IMR-90 (cell line): ENCODE measurements around the gene TICAM2. TPM values are rescaled to one million over a fixed set of nuclear protein-coding genes. Genes with fewer than 3 reads are reported as not detected.
A peak's percentile ranks its signal among the peaks of the same experiment; 100 is the strongest.

Source experiments
- ATAC-seq: fragments of 200-7000 bp; cut with Tn5 transposase; 2 replicates; pipeline ENCODE4 v1.9.1; 2020; ENCODE audit warnings: low read depth, mild to moderate bottlenecking, moderate library complexity
- BruUV-seq: library from RNA; stranded (reverse); fragments of 400-500 nt; replicated peaks from 2 replicates; lab custom pipeline; 2021; lab: Mats Ljungman, UMichigan
- CTCF ChIA-PET: fragments of 300-600 bp; formaldehyde crosslinking; extraction: SDS; loops from one replicate; lab custom pipeline; 2021; ENCODE audit warnings: antibody characterized with exemption; lab: Yijun Ruan, JAX
- POLR2A ChIA-PET: fragments of 300-600 bp; sonication (Branson Sonifier 250); formaldehyde crosslinking; loops from one replicate; lab custom pipeline; 2022; ENCODE audit warnings: antibody characterized with exemption; ENCODE audit not compliant: unreplicated experiment; lab: Charles Lee
- DNase-seq: peaks from one replicate; pipeline ENCODE4 v3.0.0; 2013
- H2AFZ ChIP-seq: replicated peaks from 2 replicates; pipeline ENCODE3; 2013; ENCODE audit warnings: low read length, mild to moderate bottlenecking; ENCODE audit not compliant: poor library complexity
- H2AK5ac ChIP-seq: 2 replicates; pipeline ENCODE4 v1.6.1; 2013; ENCODE audit warnings: low read depth, low read length, inconsistent platforms
- H2AK9ac ChIP-seq: replicated peaks from 2 replicates; pipeline ENCODE3; 2013; ENCODE audit warnings: mild to moderate bottlenecking, low read depth, low read length, moderate library complexity; ENCODE audit not compliant: poor library complexity
- H2BK120ac ChIP-seq: 2 replicates; pipeline ENCODE4 v1.6.1; 2013; ENCODE audit warnings: low read depth, low read length, inconsistent platforms
- H2BK15ac ChIP-seq: 3 replicates; pipeline ENCODE4 v1.6.1; 2013; ENCODE audit warnings: low read depth, low read length, inconsistent platforms
- H2BK20ac ChIP-seq: 2 replicates; pipeline ENCODE4 v1.6.1; 2013; ENCODE audit warnings: low read depth, mild to moderate bottlenecking, inconsistent platforms, low read length, moderate library complexity
- H2BK5ac ChIP-seq: 2 replicates; pipeline ENCODE4 v1.6.1; 2013; ENCODE audit warnings: mild to moderate bottlenecking, low read depth, low read length, inconsistent platforms; ENCODE audit not compliant: poor library complexity, severe bottlenecking
- H3K14ac ChIP-seq: replicated peaks from 2 replicates; pipeline ENCODE4 v1.6.1; 2013; ENCODE audit warnings: low read depth, low read length, inconsistent platforms
- H3K18ac ChIP-seq: 2 replicates; pipeline ENCODE4 v1.6.1; 2013; ENCODE audit warnings: low read depth, low read length, control low read depth
- H3K23ac ChIP-seq: 2 replicates; pipeline ENCODE4 v1.6.1; 2013; ENCODE audit warnings: low read depth, low read length, inconsistent platforms
- H3K27ac ChIP-seq: 2 replicates; pipeline ENCODE4 v1.5.1; 2013; ENCODE audit warnings: mild to moderate bottlenecking, control low read depth, low read length; ENCODE audit not compliant: insufficient read depth
- H3K27me3 ChIP-seq: 2 replicates; pipeline ENCODE4 v1.6.1; 2013; ENCODE audit warnings: low read length; ENCODE audit not compliant: control insufficient read depth, insufficient read depth
- H3K36me3 ChIP-seq: 2 replicates; pipeline ENCODE4 v1.6.1; 2013; ENCODE audit warnings: low read length, mixed read lengths; ENCODE audit not compliant: control insufficient read depth, insufficient read depth
- H3K4ac ChIP-seq: 2 replicates; pipeline ENCODE4 v1.6.1; 2013; ENCODE audit warnings: low read depth, low read length, inconsistent platforms
- H3K4me1 ChIP-seq: 2 replicates; pipeline ENCODE4 v1.6.1; 2013; ENCODE audit warnings: low read length, mixed read lengths; ENCODE audit not compliant: control insufficient read depth, insufficient read depth
- H3K4me2 ChIP-seq: 2 replicates; pipeline ENCODE4 v1.6.1; 2013; ENCODE audit warnings: low read depth, mild to moderate bottlenecking, control low read depth, low read length, moderate library complexity
- H3K4me3 ChIP-seq: 2 replicates; pipeline ENCODE4 v1.5.1; 2013; ENCODE audit warnings: low read depth, mild to moderate bottlenecking, control low read depth, low read length, moderate library complexity; ENCODE audit not compliant: insufficient read depth
- H3K56ac ChIP-seq: 2 replicates; pipeline ENCODE4 v1.6.1; 2013; ENCODE audit warnings: low read length, inconsistent platforms; ENCODE audit not compliant: insufficient read depth; ENCODE audit errors: extremely low read depth
- H3K79me1 ChIP-seq, 2 experiments: 2 replicates each; pipeline ENCODE4 v1.6.1; 2013; ENCODE audit warnings: low read length in 2 of 2, inconsistent platforms in 1 of 2, low read depth in 1 of 2
- H3K9ac ChIP-seq: 2 replicates; pipeline ENCODE4 v1.6.1; 2013; ENCODE audit warnings: low read depth, low read length, control low read depth
- H3K9me1 ChIP-seq: 2 replicates; pipeline ENCODE4 v1.6.1; 2013; ENCODE audit warnings: low read length, inconsistent platforms; ENCODE audit not compliant: insufficient read depth
- H3K9me3 ChIP-seq: 2 replicates; pipeline ENCODE4 v1.6.1; 2013; ENCODE audit warnings: low read length; ENCODE audit not compliant: control insufficient read depth, insufficient read depth
- H4K20me1 ChIP-seq: 2 replicates; pipeline ENCODE4 v1.6.1; 2013; ENCODE audit warnings: low read length, inconsistent platforms; ENCODE audit not compliant: insufficient read depth
- H4K5ac ChIP-seq: 2 replicates; pipeline ENCODE4 v1.6.1; 2013; ENCODE audit warnings: mild to moderate bottlenecking, low read depth, low read length, control low read depth
- H4K8ac ChIP-seq, 2 experiments: 2 replicates each; pipeline ENCODE4 v1.6.1; 2013; ENCODE audit warnings: low read depth in 2 of 2, low read length in 2 of 2, control low read depth in 1 of 2, inconsistent platforms in 1 of 2
- H4K91ac ChIP-seq: 2 replicates; pipeline ENCODE4 v1.6.1; 2013; ENCODE audit warnings: low read depth, low read length, inconsistent platforms; ENCODE audit not compliant: insufficient read depth
- BHLHE40 ChIP-seq: fragments of 150-350 bp; IDR thresholded peaks from 2 replicates; pipeline ENCODE4 v1.6.1; 2016; ENCODE audit warnings: mild to moderate bottlenecking, low read depth, low read length
- CEBPB ChIP-seq: IDR thresholded peaks from 2 replicates; pipeline ENCODE4 v1.6.1; 2012; ENCODE audit warnings: low read depth, low read length, improper control_type of control experiment
- CTCF ChIP-seq: conservative IDR thresholded peaks from 2 replicates; pipeline ENCODE4 v1.5.1; 2012; ENCODE audit warnings: mild to moderate bottlenecking, low read depth, low read length, improper control_type of control experiment
- ELK1 ChIP-seq: fragments of 150-350 bp; IDR thresholded peaks from 2 replicates; pipeline ENCODE4 v1.6.1; 2016; ENCODE audit warnings: low read depth, mild to moderate bottlenecking, low read length, moderate library complexity, borderline replicate concordance
- FOS ChIP-seq: fragments of 150-350 bp; IDR thresholded peaks from 2 replicates; pipeline ENCODE4 v1.6.1; 2016; ENCODE audit warnings: low read depth, low read length
- MAFK ChIP-seq: IDR thresholded peaks from 2 replicates; pipeline ENCODE4 v1.6.1; 2012; ENCODE audit warnings: low read depth, low read length, improper control_type of control experiment
- MXI1 ChIP-seq: IDR thresholded peaks from 2 replicates; pipeline ENCODE4 v1.6.1; 2012; ENCODE audit warnings: low read depth, mild to moderate bottlenecking, low read length, moderate library complexity, borderline replicate concordance
- NFE2L2 ChIP-seq: fragments of 150-350 bp; IDR thresholded peaks from 2 replicates; pipeline ENCODE4 v1.6.1; 2016; ENCODE audit warnings: low read depth, mild to moderate bottlenecking, low read length
- POLR2A ChIP-seq: IDR thresholded peaks from 2 replicates; pipeline ENCODE4 v1.6.1; 2012; ENCODE audit warnings: mild to moderate bottlenecking, low read depth, low read length
- RAD21 ChIP-seq: IDR thresholded peaks from 2 replicates; pipeline ENCODE4 v1.6.1; 2012; ENCODE audit warnings: low read length, improper control_type of control experiment
- RFX5 ChIP-seq: IDR thresholded peaks from 2 replicates; pipeline ENCODE4 v1.8.0; 2012; ENCODE audit warnings: low read depth, mild to moderate bottlenecking, low read length, moderate library complexity
- USF2 ChIP-seq: fragments of 150-350 bp; IDR thresholded peaks from 2 replicates; pipeline ENCODE4 v1.6.1; 2017; ENCODE audit warnings: mild to moderate bottlenecking, antibody characterized with exemption, low read length, low read depth
- WGBS, 2 experiments: methylation state at CpG; one replicate each; pipeline versions ENCODE4 v1.1.5 to v1.1.7; 2013; ENCODE audit warnings: missing lambda C conversion rate in 2 of 2; ENCODE audit not compliant: insufficient read length in 1 of 2; ENCODE audit errors: extremely low coverage in 2 of 2; 5-methylcytosine and 5-hydroxymethylcytosine counted together
- dilution Hi-C: fragments of 300-500 bp; cut with HindIII; formaldehyde crosslinking; loops from one replicate; pipeline ENCODE4 v1.14.3; 2018; ENCODE audit warnings: low sequenced_read_pairs; ENCODE audit not compliant: unreplicated experiment
- in situ Hi-C: fragments of 300-500 bp; cut with MboI; formaldehyde crosslinking; loops from 3 replicates; pipeline ENCODE4 v1.14.3; 2019; ENCODE audit warnings: low sequenced_read_pairs, inconsistent platforms, mixed read lengths
- intact Hi-C: fragments of 100-400 bp; cut with micrococcal nuclease; formaldehyde crosslinking; loops from 2 replicates; pipeline ENCODE4 v1.10.0; 2022
- polyA plus RNA-seq, 3 experiments: library from polyadenylated mRNA; depleted of rRNA; stranded (reverse); fragments of >200 nt; gene quantifications; 2 replicates each; pipeline ENCODE4 v1.2.3, GENCODE V29; 2012; ENCODE audit warnings: low replicate concordance in 1 of 3
- total RNA-seq: library from RNA; depleted of rRNA; stranded (reverse); fragments of >200 nt; gene quantifications from 2 replicates; pipeline ENCODE4 v1.2.3, GENCODE V29; 2012

TICAM2 gene
- total and polyA plus RNA-seq, 2 of the 4 experiments (the other 2 are of a cell fraction): 2.9 to 4.3 TPM

DNA sequence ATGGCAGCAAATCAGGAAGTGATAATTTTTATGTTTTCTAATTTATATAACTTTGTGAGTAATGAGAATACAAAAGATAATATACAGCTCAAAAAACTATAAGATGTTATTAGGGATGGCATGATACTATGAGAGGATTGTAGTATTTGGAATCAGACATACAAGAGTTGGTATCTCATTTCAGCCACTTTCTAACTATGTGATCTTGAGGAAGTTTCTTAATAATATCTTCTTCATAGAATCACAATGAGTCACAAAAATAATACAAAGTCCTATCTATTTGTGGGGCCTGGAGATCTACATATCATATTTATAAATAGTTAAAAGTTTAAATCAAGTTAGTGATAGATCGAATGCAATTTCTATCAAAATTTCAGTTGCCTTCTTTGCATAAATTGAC, 47.3 kb upstream of the TICAM2 start:
- Histone ChIP-seq H2BK120ac (no peak overlapping the region), H3K36me3 (no peaks in the 10 kb centered on the region), H3K14ac (no peak overlapping the region), H4K5ac (no peak overlapping the region), H3K9me1 (no peaks in the 10 kb centered on the region), H4K20me1 (no peaks in the 10 kb centered on the region), H3K4me2 (no peak overlapping the region), H3K23ac (no peak overlapping the region), H3K56ac (no peak overlapping the region), H3K9me3 (no peaks in the 10 kb centered on the region), H3K4me3 (no peak overlapping the region), H4K8ac (no peak overlapping the region), H3K27me3 (peaks cover 18% of the 10 kb centered on the region), H2AK5ac (no peak overlapping the region), H3K27ac (no peak overlapping the region), H4K91ac (no peak overlapping the region), H2BK20ac (no peak overlapping the region), H3K9ac (no peak overlapping the region), H2BK15ac (no peak overlapping the region), H3K4ac (no peak overlapping the region), H2AFZ (no peak overlapping the region), H2BK5ac (no peak overlapping the region), H3K79me1 (no peaks in the 10 kb centered on the region), H3K4me1 (no peaks in the 10 kb centered on the region), H2AK9ac (no peak overlapping the region), H3K18ac (no peak overlapping the region)
- ATAC-seq: no peak; the same call in none of the 2 replicates
- intact Hi-C loops (no loop called here), in situ Hi-C loops (loop anchor here (10.0 kb wide), 1 partner anchor 165 kb away; the partner anchor contains the start of gene CDO1), dilution Hi-C loops (no loop called here)
- TF ChIP-seq BHLHE40 (no peak), FOS (no peak), MAFK (no peak), CEBPB (no peak), USF2 (no peak), RFX5 (no peak), NFE2L2 (no peak), MXI1 (no peak), RAD21 (no peak), CTCF (no peak), POLR2A (no peak), ELK1 (no peak)
- ChIA-PET CTCF (interaction anchor here (0.6 to 1.5 kb wide), 2 partner anchors 15 to 136 kb away, joined by 3 read pairs; no protein-coding TSS in a partner anchor), POLR2A (no interaction called here)
- no TSS peak for BruUV-seq
- whole genome bisulfite sequencing, 2 experiments: no CpG with 5 or more reads among the region's 1 CpG
- peak; percentile 23 for DNase-seq
